Hematopoietic multipotent progenitor cell treated with erythropoietin and hydrocortisone succinate and interleukin-3 and kit ligand, for 4 days (in vitro differentiated cells): Measurements from ENCODE around the gene SLC25A13.

Experiments
- DNase-seq: peaks from one replicate; pipeline ENCODE4 v3.0.0-alpha.2; 2015

SLC25A13 gene

DNA sequence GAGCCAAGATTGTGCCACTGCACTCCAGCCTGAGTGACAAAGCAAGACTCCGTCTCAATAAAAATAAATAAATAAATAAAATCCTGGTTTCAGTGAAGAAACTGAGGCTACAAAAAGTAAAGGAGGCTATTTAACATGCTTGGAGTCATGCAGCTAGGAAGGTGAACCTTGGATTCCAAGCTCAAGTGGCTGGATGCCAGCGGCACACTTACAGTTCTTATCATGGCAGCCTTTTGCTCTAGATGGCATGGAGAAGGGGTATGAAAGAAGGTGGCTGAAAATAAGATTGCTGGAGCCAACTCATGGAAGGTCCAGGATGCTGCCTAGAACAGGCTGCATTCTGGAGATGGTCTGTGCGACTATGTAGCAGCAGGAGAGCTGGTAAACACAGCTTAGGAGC, 170.0 kb downstream of the SLC25A13 start:
- no peak for DNase-seq

DNA sequence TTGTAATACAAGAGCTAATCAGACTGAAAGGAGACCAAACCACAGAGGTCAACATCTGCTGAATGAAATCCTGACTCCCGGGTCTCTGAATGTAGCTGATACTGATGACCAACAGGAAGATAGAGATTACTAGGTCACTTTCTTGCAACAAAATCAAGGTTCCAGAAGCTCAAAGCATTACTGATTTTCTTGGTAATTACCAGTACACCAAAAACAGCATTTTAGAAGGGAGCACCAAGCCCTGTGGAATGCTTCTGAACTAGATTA, 177.7 kb downstream of the SLC25A13 start:
- DNase-seq, result no peak

DNA sequence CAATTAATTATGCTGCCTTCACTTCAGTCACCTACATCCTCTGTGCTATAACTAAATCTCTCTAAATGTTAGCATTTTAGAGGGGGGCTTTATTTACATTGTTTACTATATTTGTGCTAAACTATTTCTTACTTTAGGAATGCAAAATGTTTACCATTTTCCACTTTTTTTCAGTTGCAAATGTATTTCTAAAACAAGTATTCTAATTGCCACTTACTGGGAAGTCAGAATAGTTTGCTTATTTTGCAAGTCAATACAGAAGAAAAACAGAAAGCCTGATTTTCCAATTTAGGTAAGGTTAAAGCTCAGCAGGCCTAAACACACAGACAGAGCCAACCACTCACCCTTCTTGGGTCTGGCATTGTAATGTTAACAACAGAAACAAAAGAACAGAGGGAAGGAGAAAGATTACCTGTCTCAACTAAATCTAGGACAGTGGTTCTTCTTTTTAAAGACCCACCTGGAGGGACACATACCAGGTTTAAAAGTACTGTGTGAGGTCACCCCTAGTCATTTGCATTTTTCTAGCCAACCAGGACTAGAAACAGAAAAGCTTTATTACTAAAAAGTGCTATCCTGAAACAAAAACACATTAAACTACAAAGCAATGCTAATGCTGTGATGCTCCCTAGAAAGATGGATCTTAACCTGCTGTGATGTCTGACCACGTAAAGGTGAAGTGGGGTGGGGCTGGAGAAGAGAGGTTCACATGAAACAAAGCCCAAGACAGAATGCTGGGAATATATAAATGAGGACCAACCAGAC, 178.2 kb downstream of the SLC25A13 start:
- DNase-seq, result no peak

DNA sequence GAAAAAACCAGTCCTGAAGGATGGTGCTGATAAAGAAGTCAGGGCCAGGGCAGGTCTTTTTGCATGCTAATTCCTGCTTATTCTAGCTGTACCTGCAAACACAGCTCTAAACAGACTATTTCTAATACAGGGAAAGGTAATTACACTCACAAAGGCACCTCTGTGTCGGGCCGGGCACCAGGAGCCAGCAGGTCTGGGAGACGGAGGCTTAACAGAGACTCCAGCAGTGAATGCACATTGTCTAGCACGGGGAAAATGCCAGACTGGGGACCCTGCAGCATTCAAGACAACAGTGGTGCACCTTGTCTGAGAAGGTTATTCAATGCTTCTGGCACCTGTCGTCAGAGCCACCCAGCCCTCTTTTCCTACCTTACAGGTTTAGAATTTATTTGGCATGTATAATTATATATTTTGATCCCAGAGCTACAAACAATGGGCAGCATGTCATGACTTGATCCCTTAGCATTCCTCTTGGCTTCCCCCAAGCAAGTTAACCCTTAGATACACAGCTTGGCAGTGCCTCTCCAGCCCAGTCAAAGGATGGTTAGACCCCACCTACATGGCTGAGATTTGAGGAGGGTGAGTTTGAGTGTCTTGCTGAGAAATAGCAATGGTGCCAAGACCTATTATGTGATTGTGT, 185.2 kb downstream of the SLC25A13 start:
- no peak for DNase-seq

DNA sequence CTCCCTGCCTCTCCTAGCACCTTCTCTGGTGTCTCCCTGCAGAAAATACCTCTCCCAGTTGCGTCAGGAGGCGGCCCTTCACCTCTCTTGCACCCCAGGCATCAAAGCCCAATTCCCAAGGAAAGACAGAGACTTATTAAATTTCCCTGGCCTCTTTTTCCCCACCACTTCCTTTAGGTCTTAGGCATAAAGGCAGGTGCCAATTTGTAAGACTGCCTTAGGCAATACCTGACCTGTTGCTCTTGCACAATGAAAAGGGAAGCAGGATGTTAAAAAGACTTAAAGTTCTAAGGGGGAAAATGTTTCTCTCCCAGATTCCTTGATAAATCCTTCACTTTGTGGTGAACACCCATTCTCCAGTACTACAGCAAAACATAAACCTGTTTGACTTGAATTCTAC, 186.7 kb downstream of the SLC25A13 start:
- DNase-seq, result no peak

DNA sequence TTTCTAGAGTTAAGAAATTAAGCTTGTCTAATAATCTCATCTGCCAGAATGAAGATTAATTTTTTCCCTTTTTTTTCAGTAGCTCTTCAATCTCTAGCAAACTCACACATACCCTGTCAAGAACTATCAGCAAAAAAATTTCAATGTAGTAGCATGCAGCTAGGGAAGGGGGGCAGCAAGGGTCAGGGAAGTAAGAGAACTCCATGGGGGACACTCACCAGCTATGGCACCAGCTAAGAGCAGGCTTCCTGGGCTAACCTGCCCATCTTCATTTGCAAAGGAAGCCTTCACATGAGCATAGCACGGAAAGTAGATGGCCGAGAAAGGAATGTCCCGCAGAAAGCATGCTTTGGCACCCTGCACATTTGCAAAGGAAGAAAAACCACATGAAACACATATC, 190.4 kb downstream of the SLC25A13 start:
- DNase-seq, result peak; percentile 10

DNA sequence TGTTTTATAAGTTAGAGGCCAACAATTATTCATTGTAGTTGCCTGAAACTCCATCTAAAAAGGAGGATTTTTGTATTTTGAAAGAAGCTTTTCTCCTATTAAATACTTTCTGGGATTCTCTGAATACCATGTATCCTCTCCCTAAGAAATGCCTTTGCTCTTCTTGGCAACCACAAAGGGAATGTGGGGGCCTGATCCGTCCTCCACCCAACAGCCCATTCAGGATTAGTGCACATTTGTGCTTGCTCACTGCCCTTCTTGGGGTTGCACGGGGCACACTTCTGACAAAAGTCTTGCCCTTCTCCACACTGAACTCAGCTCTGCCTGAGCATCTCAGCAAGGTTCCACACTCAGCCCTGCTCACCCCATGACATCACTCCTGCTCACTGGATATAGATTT, 194.2 kb downstream of the SLC25A13 start:
- DNase-seq, result no peak

DNA sequence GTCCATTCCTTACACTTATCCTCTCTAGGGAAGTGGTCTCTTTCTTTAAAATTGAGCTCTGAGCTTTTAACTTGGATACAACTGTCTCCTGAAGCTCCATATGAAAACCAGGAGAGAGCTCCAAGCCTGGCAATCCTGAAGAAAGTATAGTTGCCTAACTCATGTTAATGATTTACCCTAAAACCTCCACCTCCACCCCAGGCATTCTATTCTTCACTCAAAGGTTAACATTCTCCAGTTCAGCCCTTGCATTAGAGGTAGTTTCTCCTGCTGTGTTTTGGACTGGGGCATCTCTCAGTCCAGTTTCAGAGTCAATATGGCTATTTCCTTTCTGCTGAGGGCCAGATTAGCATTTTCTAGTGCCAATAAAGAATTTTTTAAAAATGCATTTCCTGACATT, 195.5 kb downstream of the SLC25A13 start:
- no peak for DNase-seq

DNA sequence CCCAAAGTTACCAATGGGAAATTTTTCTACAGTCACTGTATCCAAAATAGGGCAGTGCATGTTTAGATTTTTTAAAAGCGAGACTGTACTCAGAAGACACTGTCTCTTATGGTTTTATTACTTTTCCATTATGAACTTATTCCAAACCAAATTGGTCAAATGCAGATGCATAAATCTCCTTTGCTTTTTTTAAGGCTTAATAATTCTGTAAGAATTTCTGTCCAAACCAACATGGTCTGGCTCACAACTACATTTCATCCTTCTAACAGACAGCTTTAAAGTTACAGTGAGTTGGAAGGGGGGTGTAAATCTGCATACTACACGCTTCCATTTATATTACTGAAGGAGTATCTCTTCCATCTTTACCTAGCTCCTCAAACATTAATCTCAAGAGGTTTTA, 199.2 kb downstream of the SLC25A13 start:
- DNase-seq, result no peak

DNA sequence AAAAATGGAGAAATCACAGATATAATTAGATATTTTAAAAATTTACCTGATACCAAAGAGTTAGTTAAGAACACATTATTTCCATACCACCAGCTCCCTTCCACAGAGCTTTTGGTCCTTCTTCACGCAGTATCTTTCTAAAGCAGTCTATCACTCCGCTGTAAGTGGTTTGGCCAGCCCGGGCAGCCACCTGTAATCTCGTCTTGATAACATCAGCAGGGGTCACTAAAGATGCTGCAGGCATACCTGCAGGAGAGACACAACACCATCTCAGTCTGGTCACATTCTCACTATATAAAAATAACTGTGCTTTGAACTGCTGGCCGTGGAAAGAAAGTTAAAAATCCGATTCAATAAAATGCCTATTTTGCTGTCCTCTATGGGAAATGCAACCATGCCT, 200.1 kb downstream of the SLC25A13 start:
- DNase-seq, result no peak

DNA sequence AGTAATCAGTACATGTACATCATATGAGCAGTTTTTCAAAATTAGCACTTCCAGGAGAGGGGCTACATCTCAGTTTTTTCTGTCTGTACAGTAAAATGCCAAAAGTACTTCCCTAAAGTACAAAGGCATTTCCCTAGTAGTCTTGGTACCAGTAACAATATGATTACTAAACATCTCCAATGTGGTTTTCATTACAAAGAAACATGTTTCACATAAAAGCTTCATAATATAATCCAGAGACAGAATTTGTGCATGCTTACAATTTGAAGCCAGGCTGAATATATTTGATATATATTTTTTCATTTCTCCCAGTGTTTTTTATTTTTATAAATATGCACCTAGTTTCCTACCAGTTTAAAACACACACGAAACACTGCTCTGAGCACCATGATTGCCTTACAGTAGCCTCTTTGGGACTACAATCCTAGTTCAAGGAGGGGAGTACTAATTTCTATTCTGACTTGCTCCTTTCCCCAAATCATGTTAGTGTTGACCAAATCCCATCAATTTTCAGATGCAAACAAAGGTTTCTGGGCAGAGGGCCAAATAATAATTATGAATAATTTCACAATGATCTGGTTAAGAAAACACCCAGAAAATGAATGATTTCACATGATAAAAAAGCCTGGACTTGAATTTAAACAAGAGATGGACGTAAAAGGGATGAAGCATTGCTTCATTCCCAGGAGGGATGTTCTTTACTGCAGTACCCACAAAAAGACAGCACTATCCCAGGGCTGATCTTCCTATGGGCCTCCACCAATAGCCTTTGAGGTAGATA, 201.3 kb downstream of the SLC25A13 start:
- DNase-seq, result no peak

DNA sequence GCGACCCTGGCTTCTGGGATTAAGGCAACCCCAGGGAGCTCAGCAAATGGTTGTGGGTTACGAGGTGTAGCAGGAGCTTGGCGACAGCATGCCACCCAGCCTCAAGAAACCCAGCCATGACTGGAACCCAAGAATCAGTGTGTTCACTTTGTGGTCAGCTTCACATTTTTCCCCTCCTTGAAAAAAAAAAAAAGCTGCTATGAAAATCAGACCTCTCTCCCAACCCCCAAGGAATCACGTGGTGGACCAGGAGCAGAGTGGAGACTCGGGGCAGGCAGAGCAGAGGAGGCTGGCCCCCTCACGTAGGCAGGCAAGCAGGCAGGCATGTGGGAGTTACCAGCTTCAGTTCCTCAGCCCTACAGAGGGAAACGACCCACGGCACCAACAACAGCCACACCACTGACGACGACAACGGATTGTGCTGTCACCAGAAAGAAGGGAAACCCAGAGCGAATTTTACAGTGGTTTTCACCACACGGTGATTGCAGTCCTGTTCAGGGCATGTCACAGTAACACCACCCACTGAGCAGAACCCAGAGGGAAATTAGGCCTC, 203.4 kb downstream of the SLC25A13 start:
- DNase-seq, result no peak

DNA sequence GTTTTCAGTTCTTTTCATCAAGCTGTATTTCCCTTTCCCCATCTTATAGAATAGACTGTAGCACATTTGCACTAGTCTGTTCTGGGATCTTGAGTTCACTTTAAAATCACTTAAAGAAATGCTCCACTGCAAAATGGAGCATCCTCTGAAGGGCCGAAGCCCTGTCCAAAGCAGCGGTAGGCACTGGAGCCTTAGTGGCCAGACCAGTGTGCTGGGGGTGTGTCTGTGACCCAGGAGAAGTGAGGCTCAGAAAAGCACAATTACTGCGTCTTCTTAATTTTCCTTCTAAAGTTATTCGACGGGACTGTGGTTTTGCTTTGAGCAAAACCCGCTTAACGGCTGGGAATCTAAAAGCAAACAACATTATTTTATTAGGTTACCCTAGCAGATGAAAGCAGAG, 205.7 kb downstream of the SLC25A13 start:
- DNase-seq, result no peak

DNA sequence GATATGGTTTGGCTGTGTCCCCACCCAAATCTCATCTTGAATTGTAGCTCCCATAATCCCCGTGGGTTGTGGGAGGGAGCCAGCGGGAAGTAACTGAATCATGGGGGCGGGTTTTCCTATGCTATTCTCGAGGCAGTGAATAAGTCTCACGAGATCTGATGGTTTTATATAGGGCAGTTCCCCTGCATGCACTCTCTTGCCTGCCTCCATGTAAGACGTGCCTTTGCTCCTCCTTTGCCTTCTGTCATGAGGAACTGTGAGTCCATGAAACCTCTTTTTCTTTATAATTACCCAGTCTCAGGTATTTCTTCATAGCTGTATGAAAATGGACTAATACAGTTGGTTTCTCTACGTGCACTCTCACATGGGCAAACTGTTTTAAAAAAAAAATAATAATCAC, 207.7 kb downstream of the SLC25A13 start:
- DNase-seq, result no peak

DNA sequence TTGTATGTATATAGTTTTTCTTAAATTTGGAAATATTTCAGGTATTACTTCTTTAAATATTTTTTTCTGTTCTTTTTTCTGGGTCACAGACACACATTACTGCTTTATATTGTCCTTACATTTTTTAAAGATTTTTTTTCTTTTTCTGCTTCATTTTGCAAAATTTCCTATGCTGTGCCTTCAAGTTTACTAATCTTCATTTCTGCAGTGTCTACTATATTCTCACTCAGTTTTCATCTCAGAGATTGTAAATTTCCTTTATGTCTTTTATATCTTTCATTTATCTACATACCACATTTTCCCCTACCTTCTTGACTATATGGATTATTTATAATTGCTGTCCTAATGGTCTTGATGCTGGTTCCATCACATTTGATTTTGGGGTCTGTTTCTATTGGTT, 210.5 kb downstream of the SLC25A13 start:
- DNase-seq, result no peak

DNA sequence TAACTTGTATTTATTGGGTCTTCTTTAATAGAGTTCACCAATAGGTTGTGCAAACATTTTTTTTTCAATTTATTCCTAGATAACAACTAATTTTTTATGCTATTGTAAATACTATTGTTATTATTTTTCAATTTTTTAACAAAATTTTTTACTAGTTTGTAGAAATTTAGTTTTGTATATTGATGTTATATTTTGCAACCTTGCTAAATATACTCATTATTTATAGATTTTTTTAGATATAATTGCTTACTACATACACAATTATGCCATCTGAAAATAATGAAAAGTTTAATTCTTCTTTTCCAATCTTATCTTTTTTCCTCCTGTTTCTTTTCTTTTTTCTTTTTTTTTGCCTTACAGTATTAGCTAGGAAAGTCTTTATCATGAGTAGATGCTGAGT, 216.9 kb downstream of the SLC25A13 start:
- DNase-seq, result no peak

DNA sequence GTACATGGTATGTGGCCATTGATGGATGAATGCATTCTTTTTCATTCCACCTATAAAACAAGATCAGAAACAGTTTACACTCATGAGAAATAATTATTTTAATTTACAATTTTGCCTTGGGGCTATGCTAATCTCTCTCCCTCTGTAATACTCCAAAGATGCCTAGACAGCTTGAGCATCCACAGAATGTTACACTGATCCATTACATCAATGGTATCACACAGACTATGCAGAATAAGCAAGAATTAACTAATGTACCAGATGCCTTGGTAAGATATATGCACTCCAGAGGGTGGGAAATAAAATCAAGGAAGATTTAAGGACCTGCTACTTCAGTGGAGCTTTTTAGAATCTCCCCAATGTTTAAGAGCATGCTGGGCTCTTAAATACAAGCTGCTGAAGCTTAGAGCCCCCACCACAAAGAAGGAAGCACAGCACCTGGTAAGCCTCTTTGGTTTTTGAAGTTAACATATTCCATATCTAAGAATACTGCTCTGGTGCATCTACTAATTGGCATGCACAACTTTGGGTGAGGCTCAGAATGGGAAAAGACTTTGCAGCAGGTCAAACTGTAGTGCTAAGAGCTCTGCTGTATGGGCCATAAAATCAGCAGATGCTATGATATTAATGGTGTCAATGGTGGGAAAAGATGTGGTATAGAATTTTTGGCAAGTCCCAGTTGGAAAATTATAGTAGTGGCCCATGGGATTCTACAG, 219.6 kb downstream of the SLC25A13 start:
- DNase-seq, result no peak

DNA sequence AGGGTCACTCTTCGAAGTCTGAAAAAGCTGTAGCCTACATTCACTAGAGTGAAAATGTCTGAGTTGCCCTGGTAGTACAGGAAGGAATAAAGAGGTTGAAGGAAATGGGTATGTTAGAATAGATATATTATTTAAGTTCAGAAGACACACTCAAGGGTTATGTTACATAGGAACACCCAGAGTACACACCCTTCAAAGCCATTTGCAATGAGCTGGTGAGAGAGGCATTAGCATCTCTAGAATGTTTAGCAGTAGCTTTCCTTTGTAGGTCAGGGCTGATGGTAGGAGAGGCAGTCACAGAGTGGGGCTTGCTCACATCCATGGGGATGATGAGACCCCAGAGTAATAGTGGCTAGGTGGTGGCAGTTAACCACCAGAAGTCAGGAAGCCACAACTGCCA, 221.2 kb downstream of the SLC25A13 start:
- no peak for DNase-seq

DNA sequence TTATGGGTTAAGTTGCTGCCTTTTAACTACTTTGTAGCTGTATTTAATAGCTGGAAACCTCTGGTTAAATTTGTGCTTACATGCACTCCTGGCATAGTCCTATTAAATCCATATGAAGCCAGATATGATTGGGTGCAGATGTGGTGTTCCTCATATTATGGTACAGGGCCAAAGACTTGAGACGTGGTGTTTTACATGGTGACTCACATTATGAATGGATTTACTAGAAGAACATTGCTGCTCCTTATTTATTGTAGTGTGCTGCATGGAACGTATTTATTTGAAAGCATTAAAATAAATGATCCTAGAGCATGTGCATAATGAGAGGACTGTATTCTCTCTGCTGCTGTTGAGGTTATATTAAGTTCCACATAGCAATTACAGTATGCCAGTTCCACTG, 224.1 kb downstream of the SLC25A13 start:
- no peak for DNase-seq

DNA sequence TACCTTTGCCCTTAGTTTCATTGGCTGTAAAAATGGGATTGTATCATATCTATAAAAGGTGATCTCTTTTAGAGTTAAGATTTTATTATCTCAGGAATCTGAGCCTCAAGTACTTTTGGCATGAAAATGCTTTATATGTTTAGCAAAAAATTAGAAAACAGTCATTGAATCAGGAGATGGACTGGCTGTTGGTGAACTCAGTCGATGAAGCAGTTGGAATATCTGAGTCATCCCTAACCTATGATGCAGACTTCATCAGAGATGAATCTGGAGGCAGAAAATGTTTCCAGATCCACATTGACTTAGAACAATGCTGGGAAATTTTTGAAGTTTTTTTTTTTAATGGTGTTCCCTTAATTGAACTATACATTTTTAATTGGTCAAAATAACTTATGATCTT, 228.5 kb downstream of the SLC25A13 start:
- no peak for DNase-seq

DNA sequence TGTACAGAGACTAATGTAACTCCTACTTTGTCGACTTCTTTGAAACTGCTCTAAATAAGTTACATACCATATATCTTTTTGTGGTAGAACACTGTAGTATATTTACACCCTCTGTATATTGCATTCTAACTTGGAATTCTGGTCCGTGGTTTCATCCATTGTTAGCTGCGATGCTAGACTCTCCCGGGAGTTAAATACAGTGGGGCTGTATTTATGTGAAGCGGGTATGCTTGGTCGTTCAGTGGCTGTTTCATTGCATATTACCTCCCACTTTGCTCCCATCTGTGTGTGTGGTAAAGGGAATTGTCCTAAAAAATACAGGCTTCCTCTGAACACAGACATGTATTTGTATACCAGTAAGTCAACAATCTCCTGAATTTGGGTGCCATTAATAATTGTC, 231.1 kb downstream of the SLC25A13 start:
- no peak for DNase-seq

DNA sequence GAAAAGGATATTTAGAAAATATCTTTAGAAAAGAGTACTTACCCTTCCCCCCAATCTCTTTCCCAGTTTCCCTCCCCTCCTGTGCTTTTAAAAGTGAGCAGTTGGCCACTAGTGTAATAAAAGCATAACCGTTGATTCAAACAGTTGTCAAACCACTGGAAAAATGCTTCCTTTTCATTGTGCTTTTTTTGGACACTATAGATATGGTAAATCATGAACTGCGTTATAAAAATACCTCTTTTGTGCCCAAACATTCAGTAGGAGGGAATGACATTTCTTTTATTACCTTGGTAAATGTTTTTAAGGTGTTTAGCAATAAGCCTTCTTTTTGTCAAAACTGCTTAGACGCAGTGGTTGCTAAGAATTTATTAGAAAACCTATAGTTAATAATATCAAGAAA, 232.4 kb downstream of the SLC25A13 start:
- DNase-seq, result no peak

DNA sequence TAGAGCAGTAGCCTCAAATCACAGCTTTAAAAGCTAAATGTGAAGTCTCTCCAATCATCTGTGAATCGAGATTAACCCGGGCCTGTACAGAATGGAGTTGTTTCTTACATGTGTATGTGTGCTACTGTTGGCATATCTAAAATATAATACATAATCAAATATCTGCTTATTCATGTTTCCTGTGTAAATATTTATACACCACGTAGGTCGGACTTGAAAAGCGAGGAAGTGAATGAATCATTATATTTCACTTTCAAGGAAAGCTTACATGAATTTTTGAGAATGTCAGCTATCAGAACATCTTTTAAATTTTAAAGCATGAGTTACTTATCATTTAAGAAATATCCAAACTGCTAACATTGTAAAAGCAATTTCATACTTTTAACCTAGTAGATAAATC, 233.3 kb downstream of the SLC25A13 start:
- no peak for DNase-seq
